PFSK-1 (cell line): Measurements from ENCODE around the gene NOTUM.

Experiments
- FOXP2 ChIP-seq: optimal IDR thresholded peaks from 2 replicates; pipeline ENCODE3; 2011; ENCODE audit warnings: borderline replicate concordance, control low read depth, inconsistent platforms; ENCODE audit not compliant: insufficient read depth; ENCODE audit errors: extremely low read length, extremely low read depth
- POLR2AphosphoS5 ChIP-seq: IDR thresholded peaks from 2 replicates; pipeline ENCODE4 v1.6.1; 2012; ENCODE audit warnings: low read depth, mild to moderate bottlenecking, control low read depth, low read length, moderate library complexity
- SIN3A ChIP-seq: IDR thresholded peaks from 2 replicates; pipeline ENCODE4 v1.6.1; 2012; ENCODE audit warnings: mild to moderate bottlenecking, low read length, moderate library complexity, borderline replicate concordance; ENCODE audit not compliant: insufficient read depth
- TAF1 ChIP-seq: IDR thresholded peaks from 2 replicates; pipeline ENCODE4 v1.6.1; 2012; ENCODE audit warnings: low read length, control low read depth, borderline replicate concordance; ENCODE audit not compliant: insufficient read depth
- TF ChIP-seq, protein P1 (sequence below), 2 experiments: IDR thresholded peaks; 2 replicates each; pipeline versions ENCODE4 v1.6.1 to v1.8.0; 2011 to 2012; ENCODE audit warnings: low read depth in 2 of 2, low read length in 2 of 2, control low read depth in 1 of 2, inconsistent platforms in 1 of 2, mild to moderate bottlenecking in 1 of 2, moderate library complexity in 1 of 2; ENCODE audit not compliant: insufficient read depth in 1 of 2

DNA sequence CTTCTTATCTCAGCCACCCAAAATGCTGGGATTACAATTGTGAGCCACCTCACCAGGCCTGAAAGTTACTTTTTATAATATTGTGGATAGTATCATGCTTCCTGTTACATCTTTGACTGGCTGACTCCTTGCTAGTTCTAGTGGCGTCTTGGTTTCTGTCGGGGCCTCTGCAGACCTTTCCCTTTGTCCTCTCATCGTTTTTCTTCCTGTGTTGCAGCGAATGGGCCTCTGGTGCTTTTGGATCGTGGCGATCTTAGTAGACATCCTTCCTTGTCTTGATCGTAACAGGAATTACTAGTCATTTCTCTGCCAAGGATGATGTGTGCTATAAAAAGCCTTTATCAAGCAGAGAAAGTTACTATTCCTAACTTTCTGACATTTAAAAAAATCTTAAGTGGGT is 37.2 kb upstream of the NOTUM start:
- TF ChIP-seq POLR2AphosphoS5 (no peak), TAF1 (no peak), SIN3A (no peak), FOXP2 (no peak)
- TF ChIP-seq, protein P1, sequence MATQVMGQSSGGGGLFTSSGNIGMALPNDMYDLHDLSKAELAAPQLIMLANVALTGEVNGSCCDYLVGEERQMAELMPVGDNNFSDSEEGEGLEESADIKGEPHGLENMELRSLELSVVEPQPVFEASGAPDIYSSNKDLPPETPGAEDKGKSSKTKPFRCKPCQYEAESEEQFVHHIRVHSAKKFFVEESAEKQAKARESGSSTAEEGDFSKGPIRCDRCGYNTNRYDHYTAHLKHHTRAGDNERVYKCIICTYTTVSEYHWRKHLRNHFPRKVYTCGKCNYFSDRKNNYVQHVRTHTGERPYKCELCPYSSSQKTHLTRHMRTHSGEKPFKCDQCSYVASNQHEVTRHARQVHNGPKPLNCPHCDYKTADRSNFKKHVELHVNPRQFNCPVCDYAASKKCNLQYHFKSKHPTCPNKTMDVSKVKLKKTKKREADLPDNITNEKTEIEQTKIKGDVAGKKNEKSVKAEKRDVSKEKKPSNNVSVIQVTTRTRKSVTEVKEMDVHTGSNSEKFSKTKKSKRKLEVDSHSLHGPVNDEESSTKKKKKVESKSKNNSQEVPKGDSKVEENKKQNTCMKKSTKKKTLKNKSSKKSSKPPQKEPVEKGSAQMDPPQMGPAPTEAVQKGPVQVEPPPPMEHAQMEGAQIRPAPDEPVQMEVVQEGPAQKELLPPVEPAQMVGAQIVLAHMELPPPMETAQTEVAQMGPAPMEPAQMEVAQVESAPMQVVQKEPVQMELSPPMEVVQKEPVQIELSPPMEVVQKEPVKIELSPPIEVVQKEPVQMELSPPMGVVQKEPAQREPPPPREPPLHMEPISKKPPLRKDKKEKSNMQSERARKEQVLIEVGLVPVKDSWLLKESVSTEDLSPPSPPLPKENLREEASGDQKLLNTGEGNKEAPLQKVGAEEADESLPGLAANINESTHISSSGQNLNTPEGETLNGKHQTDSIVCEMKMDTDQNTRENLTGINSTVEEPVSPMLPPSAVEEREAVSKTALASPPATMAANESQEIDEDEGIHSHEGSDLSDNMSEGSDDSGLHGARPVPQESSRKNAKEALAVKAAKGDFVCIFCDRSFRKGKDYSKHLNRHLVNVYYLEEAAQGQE (IDR thresholded peaks at IDR 0.05; ENCODE audit: insufficient read depth in 1 of 2, low read depth in 2 of 2, low read length in 2 of 2): no peak
